ENCODE data around the gene C1orf50.

- TF ChIP-seq, protein P1, sequence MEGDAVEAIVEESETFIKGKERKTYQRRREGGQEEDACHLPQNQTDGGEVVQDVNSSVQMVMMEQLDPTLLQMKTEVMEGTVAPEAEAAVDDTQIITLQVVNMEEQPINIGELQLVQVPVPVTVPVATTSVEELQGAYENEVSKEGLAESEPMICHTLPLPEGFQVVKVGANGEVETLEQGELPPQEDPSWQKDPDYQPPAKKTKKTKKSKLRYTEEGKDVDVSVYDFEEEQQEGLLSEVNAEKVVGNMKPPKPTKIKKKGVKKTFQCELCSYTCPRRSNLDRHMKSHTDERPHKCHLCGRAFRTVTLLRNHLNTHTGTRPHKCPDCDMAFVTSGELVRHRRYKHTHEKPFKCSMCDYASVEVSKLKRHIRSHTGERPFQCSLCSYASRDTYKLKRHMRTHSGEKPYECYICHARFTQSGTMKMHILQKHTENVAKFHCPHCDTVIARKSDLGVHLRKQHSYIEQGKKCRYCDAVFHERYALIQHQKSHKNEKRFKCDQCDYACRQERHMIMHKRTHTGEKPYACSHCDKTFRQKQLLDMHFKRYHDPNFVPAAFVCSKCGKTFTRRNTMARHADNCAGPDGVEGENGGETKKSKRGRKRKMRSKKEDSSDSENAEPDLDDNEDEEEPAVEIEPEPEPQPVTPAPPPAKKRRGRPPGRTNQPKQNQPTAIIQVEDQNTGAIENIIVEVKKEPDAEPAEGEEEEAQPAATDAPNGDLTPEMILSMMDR (IDR thresholded peaks at IDR 0.05): no peak
- TF ChIP-seq POLR2A (IDR thresholded peaks at IDR 0.05; ENCODE audit: low read depth): no peak
Measured at GRCh38 chr1:42753070-42753469, 14.0 kb upstream of the C1orf50 start.
